Astrocyte of the hippocampus (primary cell): Measurements from ENCODE around the gene MYOCD.

Source experiments
- DNase-seq: peaks from one replicate; pipeline ENCODE4 v3.0.0; 2011; ENCODE audit warnings: low read depth, low spot score

The MYOCD gene

DNA sequence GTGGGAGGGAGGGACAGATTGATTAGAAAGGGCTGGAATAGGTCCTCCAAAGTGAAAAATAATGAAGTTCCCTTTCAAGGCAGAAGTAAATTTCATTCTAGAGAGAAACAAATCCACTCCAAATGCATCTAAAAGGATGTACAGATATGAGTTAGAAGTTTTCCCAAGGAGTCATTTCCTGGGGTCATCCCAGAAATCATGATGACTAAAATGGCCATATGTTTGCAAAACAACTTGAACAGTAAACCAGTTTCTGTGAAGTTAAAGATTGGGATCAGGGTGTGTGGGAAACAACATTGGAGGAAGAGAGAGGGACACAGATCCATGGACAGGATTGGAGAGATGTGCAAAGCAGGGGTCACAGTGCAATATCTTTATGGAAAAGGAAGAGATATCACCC is 91.1 kb downstream of the MYOCD start:
- no peak for DNase-seq

- DNase-seq: no peak
These were observed 93.4 kb downstream of the MYOCD start for GRCh38 chr17:12759090-12759489.

DNA sequence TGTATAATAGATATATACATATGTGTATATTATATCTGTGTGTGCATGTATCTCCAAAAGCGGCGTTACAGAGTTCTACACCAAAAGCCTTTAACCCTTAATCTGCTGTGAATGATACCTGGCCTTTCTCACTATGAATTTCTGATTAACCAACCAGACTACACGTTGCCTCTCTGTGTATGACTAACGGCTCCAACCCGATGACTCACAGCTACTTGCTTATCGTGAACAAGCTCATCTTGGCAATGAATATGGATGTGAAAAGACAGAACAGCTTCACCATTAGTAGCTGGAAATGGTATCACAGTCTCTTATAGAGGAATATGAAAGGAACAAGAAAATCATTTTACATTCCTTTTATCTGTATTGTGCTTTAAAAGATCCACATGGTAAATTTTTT is 99.9 kb downstream of the MYOCD start:
- DNase-seq: peak; percentile 73

DNA sequence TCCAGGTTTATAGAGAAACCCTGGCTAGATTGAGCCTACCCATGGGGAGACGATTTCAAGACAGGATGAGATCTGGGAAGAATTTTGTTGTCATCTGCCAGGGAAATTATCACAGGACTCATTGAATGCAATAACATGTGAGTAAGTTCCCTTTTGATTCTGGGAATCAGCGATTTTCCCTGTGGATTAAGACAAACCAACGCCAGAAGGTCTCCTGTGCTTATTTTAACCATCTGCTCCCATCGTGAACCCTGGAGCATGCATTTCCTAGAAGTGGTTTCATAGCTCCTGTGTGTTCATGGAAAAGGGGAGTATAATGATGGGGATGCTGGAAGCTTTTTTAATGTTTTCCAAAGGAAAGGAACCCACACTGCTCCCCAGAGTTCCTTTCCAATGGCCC is 102.6 kb downstream of the MYOCD start:
- no peak for DNase-seq

DNA sequence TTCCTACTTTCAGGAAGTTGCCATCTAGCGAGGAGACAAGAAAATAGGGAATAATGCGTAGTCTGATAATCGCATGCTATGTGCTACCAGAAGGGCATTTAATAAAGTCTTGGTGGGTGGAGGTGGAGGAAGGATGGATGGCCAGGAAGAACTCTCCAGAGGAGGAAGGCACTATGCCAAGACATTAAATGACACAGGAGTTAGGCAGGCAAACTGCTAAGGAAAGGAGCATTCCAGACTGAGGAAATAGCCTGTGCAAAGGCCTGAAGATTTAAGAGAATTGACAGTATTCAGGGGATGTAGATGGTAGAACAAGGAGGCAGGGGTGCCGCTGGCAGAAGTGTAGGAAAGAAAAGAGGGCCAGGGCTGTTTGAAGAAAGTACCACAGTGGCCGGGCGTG is 104.3 kb downstream of the MYOCD start:
- DNase-seq: no peak

- DNase-seq: no peak
These were observed 107.5 kb downstream of the MYOCD start for GRCh38 chr17:12773153-12773552.

GRCh38 chr17:12789075-12789480 is 123.4 kb downstream of the MYOCD start:
- DNase-seq: no peak

GRCh38 chr17:12789481-12790248 is 124.0 kb downstream of the MYOCD start, which contains the start of gene ARHGAP44:
ARHGAP44 (plus strand) TSS chr17:12789498; CDS start chr17:12789839, 341 bp downstream.
- peak; percentile 87 for DNase-seq

DNA sequence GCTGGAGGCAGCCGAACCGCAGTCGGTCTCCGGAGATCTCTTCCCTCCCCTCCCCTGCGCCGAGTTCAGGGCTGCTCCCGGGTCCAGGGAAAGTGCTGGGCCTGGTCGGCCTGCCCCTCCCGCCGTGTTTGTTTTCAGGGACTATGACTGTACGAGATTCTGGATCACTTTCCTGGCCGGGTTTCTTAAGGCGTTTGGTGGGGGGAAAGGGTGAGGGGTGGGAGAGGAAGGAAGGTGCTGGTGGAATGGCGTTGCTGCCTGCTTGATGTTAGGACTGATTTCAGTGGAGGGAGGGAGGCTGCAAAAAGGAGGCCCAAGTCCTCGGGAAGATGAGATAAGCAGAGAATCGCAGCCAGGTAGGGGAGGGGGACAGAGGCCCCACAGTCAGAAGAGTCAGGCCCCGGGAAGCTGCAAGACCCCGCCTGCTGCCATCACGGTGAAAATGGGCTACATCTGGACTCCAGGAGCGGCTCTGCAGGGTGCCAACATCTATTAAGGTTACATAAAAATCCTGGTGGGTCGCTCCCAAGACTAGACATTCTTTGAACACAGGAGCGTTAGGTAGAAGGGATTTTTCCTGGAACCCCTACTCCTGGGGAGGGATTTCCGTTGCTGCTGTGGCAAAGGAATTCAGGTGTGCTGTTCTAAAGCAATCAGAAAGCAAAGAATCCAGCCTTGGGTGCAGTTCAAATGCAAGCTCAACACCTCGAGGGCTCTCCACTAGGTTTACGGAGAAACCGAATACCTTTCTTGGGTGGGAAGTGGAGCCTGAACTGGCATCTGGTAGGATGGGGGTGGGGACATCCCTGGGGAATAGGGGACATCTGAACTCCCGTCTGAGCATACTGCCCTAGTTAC is 124.8 kb downstream of the MYOCD start:
- peak; percentile 1 for DNase-seq

DNA sequence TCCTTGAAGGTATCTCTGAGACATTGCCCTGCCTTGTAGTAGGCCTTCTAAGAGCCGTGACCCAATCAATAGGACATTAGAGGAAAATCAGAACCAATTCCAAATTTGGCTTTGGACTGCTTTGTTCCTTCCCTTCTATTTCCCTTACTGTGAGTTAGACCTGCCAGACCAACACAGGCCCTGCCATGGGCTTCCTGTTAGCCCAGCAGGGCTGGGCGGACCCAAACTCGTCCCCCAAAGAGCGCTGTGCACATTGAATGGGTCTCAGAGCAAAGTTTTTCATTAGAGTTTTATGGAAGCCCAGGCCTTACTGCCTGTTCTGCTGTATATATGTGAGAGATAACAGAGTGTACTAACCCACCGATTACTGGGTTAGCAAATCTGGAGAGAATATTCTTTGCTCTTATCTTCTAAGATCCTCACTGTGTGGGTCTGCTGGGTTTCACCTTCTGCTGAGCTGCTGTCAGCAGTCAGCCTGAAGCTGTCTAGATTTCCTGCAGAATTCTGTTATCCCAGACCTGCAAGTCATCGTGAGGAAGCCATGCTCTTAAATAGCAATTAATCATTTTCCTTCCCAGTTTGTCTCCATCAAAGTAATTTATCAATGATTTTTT is 129.3 kb downstream of the MYOCD start:
- DNase-seq: no peak

GRCh38 chr17:12800855-12801365 is 135.2 kb downstream of the MYOCD start:
- no peak for DNase-seq

DNA sequence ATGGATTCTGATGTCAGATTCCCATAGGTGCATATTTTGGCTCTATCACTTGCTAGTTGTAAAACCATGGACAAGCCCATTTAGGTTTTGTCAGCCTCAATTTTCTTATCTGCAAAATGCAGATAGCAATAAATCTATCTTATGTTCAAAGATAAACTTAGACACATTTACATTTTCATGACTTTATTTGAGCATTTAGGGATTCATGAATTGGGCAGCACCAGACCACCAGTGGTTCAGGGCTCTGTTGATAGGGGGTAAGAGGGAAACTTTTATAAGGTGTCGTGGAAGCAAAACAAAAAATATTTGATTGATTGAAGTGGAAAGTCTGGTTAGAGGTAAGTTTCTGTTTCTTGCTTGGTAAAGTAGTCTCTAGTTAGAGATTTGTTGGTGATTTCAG is 140.9 kb downstream of the MYOCD start:
- no peak for DNase-seq

DNA sequence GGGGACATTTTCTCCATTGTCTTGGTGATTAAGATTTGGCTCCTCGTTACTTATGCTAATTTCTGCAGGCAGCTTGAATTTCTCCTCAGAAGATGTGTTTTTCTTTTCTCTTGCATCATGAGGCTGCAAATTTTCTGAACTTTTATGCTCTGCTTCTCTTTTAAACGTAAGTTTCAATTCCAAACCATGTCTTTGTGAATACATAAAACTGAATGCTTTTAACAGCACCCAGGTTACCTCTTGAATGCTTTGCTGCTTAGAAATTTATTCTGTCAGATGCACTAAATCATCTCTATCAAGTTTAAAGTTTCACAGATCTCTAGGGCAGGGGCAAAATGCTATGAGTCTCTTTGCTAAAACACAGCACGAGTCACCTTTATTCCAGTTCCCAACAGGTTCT is 143.0 kb downstream of the MYOCD start:
- no peak for DNase-seq

GRCh38 chr17:12812877-12813276 is 147.2 kb downstream of the MYOCD start:
- no peak for DNase-seq

GRCh38 chr17:12813664-12814063 is 148.0 kb downstream of the MYOCD start:
- no peak for DNase-seq

DNA sequence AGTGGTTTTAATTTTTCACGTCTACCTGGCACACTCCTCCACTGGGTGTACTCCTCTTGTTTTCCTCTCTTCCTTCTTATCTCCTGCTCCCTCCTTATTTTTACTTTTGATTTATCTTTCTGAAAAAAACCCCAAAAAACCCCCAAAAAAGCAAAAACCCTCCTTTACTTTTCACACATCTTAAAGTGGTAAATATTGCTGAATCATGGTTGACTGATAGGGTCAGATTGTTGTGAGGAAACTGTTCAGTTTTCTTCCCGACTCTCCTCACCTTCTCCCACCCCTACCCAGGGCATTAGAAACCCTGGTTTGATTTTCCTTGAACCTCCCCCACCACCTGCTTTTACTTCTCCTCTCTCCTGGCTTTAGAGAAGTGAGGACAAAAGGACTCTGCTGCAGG is 149.0 kb downstream of the MYOCD start:
- DNase-seq: no peak

DNA sequence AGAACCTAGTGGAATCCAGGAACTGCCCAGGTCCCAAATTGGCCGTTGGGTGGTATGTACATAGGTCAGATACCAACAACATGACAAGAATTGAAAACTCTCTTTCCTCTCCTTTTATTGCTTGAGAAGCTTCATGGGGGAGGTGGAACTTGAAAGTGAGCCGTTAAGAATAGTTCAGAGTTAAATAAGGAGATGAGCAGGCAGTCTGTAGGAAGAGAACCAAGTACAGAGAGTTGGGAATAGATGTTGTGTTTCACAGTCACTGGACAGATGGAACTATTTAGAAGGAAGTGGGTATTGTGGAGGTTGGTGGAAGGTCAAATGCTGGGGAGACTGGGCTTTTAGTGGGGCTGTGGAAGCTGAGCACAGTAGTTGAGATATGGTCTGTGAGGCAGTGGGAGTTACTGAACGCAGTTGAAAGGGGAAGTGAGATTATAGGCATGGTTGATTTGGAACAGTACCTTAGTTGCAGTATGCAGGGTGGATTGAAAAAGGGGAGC is 150.0 kb downstream of the MYOCD start:
- no peak for DNase-seq
